Astrocyte (in vitro differentiated cells and primary cell): Measurements from ENCODE around the gene QRFP. TPM values are rescaled to one million over a fixed set of nuclear protein-coding genes. Genes with fewer than 3 reads are reported as not detected.

Source experiments
- DNase-seq: peaks from one replicate; pipeline ENCODE4 v3.0.0-alpha.2; 2010; ENCODE audit warnings: low read depth
- FAIRE-seq: peaks from 2 replicates; lab custom pipeline; 2011; peaks lifted over from hg19 to GRCh38; lab: Jason Lieb, UNC
- H2AFZ ChIP-seq: 2 replicates; pipeline ENCODE4 v1.6.0; 2012; ENCODE audit warnings: low read depth, low read length, inconsistent platforms
- H3K27ac ChIP-seq: 2 replicates; pipeline ENCODE4 v1.5.1; 2011; ENCODE audit warnings: low read depth, low read length, inconsistent platforms
- H3K27me3 ChIP-seq: 2 replicates; pipeline ENCODE4 v1.6.0; 2011; ENCODE audit warnings: low read length, inconsistent platforms; ENCODE audit not compliant: insufficient read depth
- H3K36me3 ChIP-seq: 2 replicates; pipeline ENCODE4 v1.5.1; 2011; ENCODE audit warnings: low read length, inconsistent platforms; ENCODE audit not compliant: insufficient read depth
- H3K4me1 ChIP-seq: 2 replicates; pipeline ENCODE4 v1.5.1; 2011; ENCODE audit warnings: low read length, inconsistent platforms; ENCODE audit not compliant: insufficient read depth
- H3K4me2 ChIP-seq: 2 replicates; pipeline ENCODE4 v1.6.0; 2012; ENCODE audit warnings: low read length, inconsistent platforms
- H3K4me3 ChIP-seq: 2 replicates; pipeline ENCODE4 v1.5.1; 2011; ENCODE audit warnings: low read depth, mild to moderate bottlenecking, low read length, inconsistent platforms; ENCODE audit not compliant: insufficient read depth
- H3K79me2 ChIP-seq: 2 replicates; pipeline ENCODE4 v1.6.0; 2012; ENCODE audit warnings: mild to moderate bottlenecking, low read length, inconsistent platforms; ENCODE audit not compliant: insufficient read depth
- H3K9ac ChIP-seq: 2 replicates; pipeline ENCODE4 v1.6.0; 2012; ENCODE audit warnings: mild to moderate bottlenecking, low read length, inconsistent platforms
- H3K9me3 ChIP-seq: 2 replicates; pipeline ENCODE4 v1.5.1; 2012; ENCODE audit warnings: low read depth, mild to moderate bottlenecking, low read length, inconsistent platforms; ENCODE audit not compliant: insufficient read depth
- H4K20me1 ChIP-seq: 2 replicates; pipeline ENCODE4 v1.6.0; 2012; ENCODE audit warnings: low read length, inconsistent platforms; ENCODE audit not compliant: insufficient read depth
- H3K27ac Mint-ChIP-seq: one replicate; pipeline ENCODE4 v1.8.0; 2021; ENCODE audit warnings: mild to moderate bottlenecking, mixed read lengths; ENCODE audit not compliant: unreplicated experiment
- H3K27me3 Mint-ChIP-seq: one replicate; pipeline ENCODE4 v1.8.0; 2021; ENCODE audit warnings: low read depth, mixed read lengths; ENCODE audit not compliant: unreplicated experiment
- H3K36me3 Mint-ChIP-seq: one replicate; pipeline ENCODE4 v1.8.0; 2021; ENCODE audit warnings: low read depth, mixed read lengths; ENCODE audit not compliant: unreplicated experiment
- H3K4me1 Mint-ChIP-seq: one replicate; pipeline ENCODE4 v1.8.0; 2021; ENCODE audit warnings: low read depth, mixed read lengths; ENCODE audit not compliant: unreplicated experiment
- H3K4me3 Mint-ChIP-seq: one replicate; pipeline ENCODE4 v1.8.0; 2021; ENCODE audit warnings: mild to moderate bottlenecking, moderate library complexity, mixed read lengths; ENCODE audit not compliant: unreplicated experiment
- H3K9me3 Mint-ChIP-seq: one replicate; pipeline ENCODE4 v1.8.0; 2021; ENCODE audit warnings: mild to moderate bottlenecking, mixed read lengths; ENCODE audit not compliant: unreplicated experiment
- EZH2 ChIP-seq: IDR thresholded peaks from 2 replicates; pipeline ENCODE4 v1.6.1; 2012; ENCODE audit warnings: mild to moderate bottlenecking, low read length, inconsistent platforms; ENCODE audit not compliant: insufficient read depth
- total RNA-seq: library from RNA; stranded (reverse); gene quantifications from 2 replicates; pipeline ENCODE4 v1.2.1, GENCODE V29; 2021
- TF ChIP-seq, protein P1 (sequence below): IDR thresholded peaks from 2 replicates; pipeline ENCODE4 v1.5.1; 2011; ENCODE audit warnings: low read depth, mild to moderate bottlenecking, inconsistent platforms, low read length, moderate library complexity; ENCODE audit not compliant: insufficient read depth

QRFP gene
- total RNA-seq, 1 donor from 2014 or later = not detected

DNA sequence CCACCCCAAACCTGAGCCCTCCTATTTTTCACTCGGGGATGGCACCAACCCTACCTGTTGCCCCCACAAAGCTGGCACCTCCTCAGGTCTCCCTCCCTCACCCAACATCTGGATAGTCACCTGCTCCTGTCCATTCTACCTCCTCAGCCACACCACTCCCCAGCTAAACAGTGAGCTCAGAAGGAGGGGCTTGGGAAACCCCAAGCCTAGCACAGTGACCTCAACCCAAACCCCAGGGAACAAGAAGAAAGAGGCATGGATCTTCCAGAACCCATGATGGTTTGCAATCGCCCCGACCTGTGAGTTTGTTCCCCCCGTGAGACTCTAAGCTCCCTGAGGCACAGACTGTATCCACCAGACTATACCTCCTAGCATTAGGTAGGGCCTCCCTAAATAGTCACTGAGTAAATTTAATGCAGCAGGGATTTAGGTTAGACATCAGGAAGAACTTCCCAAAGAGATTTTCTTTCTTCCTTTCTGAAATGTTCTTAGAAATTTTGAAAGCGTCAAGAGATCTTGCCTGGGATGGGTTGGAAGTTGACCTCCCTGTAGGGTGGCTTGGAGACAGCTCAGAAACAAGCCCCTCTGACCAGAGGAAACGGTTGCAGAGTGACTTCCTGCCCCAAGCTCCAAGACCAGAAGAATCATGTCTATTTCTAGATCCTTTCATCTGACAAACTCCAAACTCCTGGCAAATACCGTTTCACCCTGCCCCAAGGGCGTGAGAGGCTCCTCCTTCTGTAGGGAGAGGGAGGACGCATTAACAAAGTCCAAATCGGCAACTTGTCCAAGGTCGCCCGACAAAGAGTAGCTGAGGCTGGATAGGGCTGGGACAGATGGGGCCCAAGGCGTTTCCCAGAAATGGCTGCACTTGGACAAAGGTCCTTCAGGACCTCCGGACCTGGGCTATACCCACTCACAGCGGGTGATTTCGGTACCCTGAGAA lies 38.4 kb upstream of the QRFP start:
- no peak for FAIRE-seq
- Histone ChIP-seq H3K27ac (no peak overlapping the region), H3K4me2 (no peak overlapping the region), H3K36me3 (no peaks in the 10 kb centered on the region), H2AFZ (no peak overlapping the region), H3K4me1 (peaks cover 45% of the 10 kb centered on the region), H3K27me3 (no peaks in the 10 kb centered on the region), H3K79me2 (no peaks in the 10 kb centered on the region), H3K9ac (no peak overlapping the region), H3K4me3 (no peak overlapping the region), H4K20me1 (no peaks in the 10 kb centered on the region), H3K9me3 (no peaks in the 10 kb centered on the region)
- H3K36me3 Mint-ChIP-seq = no peaks in the 10 kb centered on the region
- H3K27ac Mint-ChIP-seq = no peak overlapping the region
- H3K27me3 Mint-ChIP-seq = peaks cover 38% of the 10 kb centered on the region
- H3K9me3 Mint-ChIP-seq = no peaks in the 10 kb centered on the region
- no peak overlapping the region for H3K4me3 Mint-ChIP-seq
- DNase-seq = no peak
- no peak for TF ChIP-seq EZH2
- TF ChIP-seq, protein P1, sequence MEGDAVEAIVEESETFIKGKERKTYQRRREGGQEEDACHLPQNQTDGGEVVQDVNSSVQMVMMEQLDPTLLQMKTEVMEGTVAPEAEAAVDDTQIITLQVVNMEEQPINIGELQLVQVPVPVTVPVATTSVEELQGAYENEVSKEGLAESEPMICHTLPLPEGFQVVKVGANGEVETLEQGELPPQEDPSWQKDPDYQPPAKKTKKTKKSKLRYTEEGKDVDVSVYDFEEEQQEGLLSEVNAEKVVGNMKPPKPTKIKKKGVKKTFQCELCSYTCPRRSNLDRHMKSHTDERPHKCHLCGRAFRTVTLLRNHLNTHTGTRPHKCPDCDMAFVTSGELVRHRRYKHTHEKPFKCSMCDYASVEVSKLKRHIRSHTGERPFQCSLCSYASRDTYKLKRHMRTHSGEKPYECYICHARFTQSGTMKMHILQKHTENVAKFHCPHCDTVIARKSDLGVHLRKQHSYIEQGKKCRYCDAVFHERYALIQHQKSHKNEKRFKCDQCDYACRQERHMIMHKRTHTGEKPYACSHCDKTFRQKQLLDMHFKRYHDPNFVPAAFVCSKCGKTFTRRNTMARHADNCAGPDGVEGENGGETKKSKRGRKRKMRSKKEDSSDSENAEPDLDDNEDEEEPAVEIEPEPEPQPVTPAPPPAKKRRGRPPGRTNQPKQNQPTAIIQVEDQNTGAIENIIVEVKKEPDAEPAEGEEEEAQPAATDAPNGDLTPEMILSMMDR = no peak
- peaks cover 7% of the 10 kb centered on the region for H3K4me1 Mint-ChIP-seq

DNA sequence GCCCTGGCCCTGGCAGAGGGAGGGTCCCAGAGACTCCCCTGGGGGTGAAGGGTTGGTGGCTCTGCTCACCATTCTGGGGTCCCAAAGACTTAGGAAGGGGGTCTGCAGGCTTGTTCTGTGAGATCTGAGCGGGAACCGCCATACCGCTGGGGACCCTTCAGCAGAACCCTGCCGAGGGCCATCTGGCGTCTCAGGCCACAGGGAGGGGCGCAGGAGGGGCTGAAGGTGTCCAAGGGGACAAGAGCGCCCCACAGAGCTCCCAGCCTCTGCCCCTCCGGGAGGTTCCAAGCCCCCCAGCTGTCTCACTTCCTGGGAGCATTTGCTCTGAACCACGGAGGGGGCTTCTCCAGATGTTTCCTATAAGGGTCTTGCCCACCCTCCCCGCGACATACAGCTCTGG lies 37.6 kb upstream of the QRFP start:
- Histone ChIP-seq H3K4me2 (no peak overlapping the region), H3K79me2 (no peaks in the 10 kb centered on the region), H3K9me3 (no peaks in the 10 kb centered on the region), H3K9ac (no peak overlapping the region), H3K27ac (no peak overlapping the region), H3K4me3 (no peak overlapping the region), H4K20me1 (no peaks in the 10 kb centered on the region), H2AFZ (no peak overlapping the region), H3K4me1 (peaks cover 45% of the 10 kb centered on the region), H3K36me3 (no peaks in the 10 kb centered on the region), H3K27me3 (no peaks in the 10 kb centered on the region)
- TF ChIP-seq, protein P1 = no peak
- TF ChIP-seq EZH2 = no peak
- H3K4me1 Mint-ChIP-seq = peaks cover 7% of the 10 kb centered on the region
- H3K9me3 Mint-ChIP-seq = no peaks in the 10 kb centered on the region
- H3K36me3 Mint-ChIP-seq = no peaks in the 10 kb centered on the region
- H3K27ac Mint-ChIP-seq = no peak overlapping the region
- DNase-seq (no peak), FAIRE-seq (no peak)
- no peak overlapping the region for H3K4me3 Mint-ChIP-seq
- H3K27me3 Mint-ChIP-seq = peaks cover 40% of the 10 kb centered on the region
